ENCODE data around the gene ZNF816.
"Not testable (repeated sequence)": the region's sequence is repeated elsewhere in the genome, so short reads cannot be mapped to it uniquely, and the experiment has no call there.

Gene ZNF816

DNA sequence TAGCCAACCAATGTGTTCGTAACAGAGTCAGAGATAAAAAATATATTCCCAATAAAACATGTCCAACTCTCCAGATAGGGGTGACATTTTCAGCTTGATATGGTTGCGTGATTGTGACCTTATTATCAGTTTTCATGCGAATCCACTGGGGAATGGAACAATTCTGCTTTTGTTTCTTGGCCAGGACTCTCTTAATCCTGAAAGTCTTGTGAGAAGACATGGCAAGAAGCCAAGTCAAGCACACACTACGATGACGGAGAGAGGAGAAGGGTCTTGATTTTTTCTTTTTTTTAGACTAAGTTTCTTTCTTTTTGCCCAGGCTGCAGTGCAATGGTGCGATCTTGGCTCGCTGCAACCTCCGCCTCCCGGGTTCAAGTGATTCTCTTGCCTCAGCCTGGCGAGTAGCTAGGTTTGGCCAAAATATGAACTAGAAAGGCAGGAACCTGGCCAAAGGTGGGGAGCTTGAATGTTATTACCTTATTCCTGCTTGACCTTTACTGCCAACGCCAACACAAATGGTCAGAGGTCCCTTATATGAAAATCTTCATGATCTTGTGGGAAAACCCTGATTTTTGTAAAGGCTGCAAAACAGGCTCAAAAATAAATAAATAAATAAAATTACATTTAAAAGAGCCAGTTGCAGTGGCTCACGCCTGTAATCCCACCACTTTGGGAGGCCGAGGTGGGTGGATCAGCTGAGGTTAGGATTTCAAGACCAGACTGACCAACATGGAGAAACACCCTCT lies 14.5 kb downstream of the ZNF816 start:
- TF ChIP-seq, protein P1, sequence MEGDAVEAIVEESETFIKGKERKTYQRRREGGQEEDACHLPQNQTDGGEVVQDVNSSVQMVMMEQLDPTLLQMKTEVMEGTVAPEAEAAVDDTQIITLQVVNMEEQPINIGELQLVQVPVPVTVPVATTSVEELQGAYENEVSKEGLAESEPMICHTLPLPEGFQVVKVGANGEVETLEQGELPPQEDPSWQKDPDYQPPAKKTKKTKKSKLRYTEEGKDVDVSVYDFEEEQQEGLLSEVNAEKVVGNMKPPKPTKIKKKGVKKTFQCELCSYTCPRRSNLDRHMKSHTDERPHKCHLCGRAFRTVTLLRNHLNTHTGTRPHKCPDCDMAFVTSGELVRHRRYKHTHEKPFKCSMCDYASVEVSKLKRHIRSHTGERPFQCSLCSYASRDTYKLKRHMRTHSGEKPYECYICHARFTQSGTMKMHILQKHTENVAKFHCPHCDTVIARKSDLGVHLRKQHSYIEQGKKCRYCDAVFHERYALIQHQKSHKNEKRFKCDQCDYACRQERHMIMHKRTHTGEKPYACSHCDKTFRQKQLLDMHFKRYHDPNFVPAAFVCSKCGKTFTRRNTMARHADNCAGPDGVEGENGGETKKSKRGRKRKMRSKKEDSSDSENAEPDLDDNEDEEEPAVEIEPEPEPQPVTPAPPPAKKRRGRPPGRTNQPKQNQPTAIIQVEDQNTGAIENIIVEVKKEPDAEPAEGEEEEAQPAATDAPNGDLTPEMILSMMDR (IDR thresholded peaks at IDR 0.05; ENCODE audit: low read depth, low read length, missing control alignments), result no peak
- in situ Hi-C loops (cut with HindIII; ENCODE audit: low sequenced_read_pairs), result no loop called here
- H3K4me3 ChIP-seq (ENCODE audit: low read depth, low read length), result no peak overlapping the region
- no peak for DNase-seq (ENCODE audit: low read depth)

DNA sequence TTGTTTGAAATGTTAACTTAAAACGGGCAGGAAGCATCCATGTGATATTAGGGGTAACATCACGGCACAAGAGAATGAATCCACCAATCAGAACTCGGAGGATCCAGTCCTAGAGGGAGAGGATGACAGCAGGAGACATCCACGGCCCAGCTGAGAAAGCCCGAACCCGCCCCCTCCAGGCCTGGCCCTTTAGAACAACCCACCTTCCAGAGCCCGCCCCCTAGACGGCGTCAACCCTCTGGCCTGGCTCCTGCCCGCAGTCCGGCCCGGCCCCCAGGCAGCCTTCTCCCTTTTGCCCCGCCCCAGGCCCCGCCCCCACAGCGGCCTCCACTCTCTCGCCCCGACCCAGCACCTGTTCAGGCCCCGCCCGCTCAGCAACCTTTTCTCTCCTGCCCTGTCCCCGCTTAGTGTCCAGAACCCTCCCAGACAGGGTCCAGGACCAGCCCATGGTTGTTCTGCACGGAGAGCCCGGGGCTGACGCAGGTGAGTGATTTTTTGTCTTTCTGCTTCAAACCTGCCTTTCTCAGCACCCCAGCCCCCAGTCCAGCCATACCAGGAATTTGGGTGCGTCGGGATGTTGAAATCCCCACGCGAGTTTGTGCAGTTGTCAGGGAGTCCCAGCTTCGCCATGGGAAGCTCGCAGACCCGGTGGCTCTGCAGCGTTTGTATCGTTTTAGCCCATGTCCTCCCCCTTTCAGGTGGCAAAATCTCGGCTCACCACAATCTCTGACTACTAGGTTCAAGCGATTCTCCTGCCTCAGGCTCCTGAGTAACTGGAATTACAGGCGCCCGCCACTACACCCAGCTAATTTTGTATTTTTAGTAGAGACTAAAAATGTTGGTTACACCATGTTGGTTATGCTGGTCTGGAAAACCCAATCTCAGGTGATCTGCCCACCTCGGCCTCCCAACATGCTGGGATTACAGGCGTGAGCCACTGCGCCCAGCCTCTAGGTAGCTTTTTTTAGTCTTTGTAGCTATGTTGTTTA lies 16.1 kb downstream of the ZNF816 start:
- TF ChIP-seq, protein P1 (IDR thresholded peaks at IDR 0.05; ENCODE audit: low read depth, low read length, missing control alignments), result no peak
- DNase-seq (ENCODE audit: low read depth), result no peak
- in situ Hi-C loops (cut with HindIII; ENCODE audit: low sequenced_read_pairs), result no loop called here
- no peak overlapping the region for H3K4me3 ChIP-seq (ENCODE audit: low read depth, low read length)

DNA sequence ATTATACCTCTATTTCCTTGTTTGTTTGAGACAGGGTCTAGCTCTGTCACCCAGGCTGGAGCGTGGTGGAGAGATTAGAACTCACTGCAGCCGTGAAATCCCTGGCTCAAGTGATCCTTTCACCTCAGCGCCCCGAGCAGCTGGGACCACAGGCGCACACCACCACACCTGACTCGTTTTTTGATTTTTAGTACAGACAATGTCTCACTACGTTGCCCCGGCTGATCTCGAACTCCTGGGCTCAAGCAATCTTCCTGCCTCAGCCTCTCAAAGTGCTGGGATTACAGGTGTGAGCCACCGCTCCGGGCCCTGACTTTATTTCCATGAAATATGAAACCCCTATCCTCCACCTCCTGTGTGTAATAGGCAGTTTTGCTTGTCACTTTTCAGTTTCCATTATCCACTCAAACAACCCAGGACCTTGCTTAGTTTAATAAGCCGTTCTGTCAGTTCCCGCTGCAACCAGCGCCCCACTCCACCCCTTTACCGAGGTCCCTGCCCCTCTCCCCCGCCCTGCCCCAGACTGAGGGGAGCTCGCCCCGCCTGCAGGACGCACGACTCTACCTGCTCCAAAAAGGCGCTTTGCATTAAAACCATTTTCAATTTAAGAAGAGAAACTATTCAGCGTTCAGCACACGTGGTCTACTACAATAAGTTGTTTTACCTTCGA lies 16.9 kb downstream of the ZNF816 start:
- TF ChIP-seq, protein P1 (IDR thresholded peaks at IDR 0.05; ENCODE audit: low read depth, low read length, missing control alignments), result no peak
- in situ Hi-C loops (cut with HindIII; ENCODE audit: low sequenced_read_pairs), result no loop called here
- no peak overlapping the region for H3K4me3 ChIP-seq (ENCODE audit: low read depth, low read length)
- no peak for DNase-seq (ENCODE audit: low read depth)

DNA sequence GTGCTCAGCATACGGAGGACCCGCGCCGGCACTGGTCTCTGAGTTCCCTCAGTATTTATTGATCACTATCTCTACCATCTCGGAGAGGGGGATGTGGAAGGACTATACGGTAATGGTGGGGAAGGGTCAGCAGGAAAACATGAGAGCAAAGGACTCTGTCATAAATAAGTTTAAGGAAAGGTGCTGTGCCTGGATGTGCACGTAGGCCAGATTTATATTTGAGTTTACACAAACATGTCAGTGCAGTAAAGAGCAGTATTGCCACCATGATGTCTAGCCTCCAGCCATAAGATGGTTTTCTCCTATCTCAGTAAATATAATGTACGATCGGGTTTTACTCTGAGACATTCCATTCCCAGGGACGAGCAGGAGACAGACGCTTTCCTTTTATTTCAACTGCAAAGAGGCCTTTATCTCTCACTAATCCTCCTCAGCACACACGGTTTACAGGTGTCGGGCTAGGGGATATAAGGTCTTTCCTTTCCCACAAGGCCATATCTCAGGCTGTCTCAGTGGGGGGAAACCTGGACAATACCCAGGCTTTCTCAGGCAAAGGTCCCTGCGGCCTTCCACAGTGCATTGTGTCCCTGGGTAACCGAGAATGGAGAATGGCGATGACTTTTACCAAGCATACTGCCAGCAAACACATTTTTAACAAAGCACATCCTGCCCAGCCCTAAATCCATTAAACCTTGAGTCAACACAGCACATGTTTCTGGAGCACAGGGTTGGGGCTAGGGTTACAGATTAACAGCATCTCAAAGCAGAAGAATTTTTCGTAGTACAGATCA lies 17.8 kb downstream of the ZNF816 start:
- H3K4me3 ChIP-seq (ENCODE audit: low read depth, low read length); in situ Hi-C loops (cut with HindIII; ENCODE audit: low sequenced_read_pairs); DNase-seq (ENCODE audit: low read depth): not testable (repeated sequence)

DNA sequence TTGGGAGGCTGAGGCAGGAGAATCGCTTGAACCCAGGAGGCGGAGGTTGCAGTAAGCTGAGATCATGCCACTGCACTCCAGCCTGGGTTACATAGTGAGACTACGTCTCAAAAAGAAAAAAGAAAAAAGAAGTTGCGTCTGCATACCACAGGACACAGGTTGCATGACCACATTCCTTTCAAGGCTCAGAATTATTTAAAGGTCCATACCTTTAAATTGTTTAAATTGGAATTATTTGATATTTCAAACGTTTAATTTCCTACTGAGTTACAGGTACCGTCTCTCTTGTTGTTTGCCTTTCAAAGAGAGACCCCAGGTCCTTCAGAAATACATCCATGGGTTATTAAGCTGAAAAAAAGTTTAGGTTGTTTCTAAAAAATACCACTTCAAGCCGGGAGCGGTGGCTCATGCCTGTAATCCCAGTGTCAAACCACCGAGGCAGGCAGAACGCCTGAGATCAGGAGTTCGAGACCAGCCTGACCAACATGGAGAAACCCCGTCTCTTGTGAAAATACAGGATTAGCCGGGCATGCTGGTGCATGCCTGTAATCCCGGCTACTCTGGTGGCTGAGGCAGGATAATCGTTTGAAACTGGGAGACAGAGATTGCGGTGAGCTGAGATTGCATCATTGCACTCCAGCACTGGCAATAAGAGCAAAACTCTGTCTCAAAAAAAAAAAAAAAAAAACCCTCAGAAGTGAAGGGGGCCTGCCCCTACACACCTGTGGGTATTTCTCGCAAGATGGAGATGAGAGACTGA lies 18.6 kb downstream of the ZNF816 start:
- in situ Hi-C loops (cut with HindIII; ENCODE audit: low sequenced_read_pairs), result no loop called here
- no peak overlapping the region for H3K4me3 ChIP-seq (ENCODE audit: low read depth, low read length)
- DNase-seq (ENCODE audit: low read depth), result no peak
- TF ChIP-seq, protein P1 (IDR thresholded peaks at IDR 0.05; ENCODE audit: low read depth, low read length, missing control alignments), result no peak
